IMR-90 (cell line): ENCODE data around the gene TRHDE. TPM values are rescaled to one million over a fixed set of nuclear protein-coding genes. Genes with fewer than 3 reads are reported as not detected.
"Not testable (repeated sequence)": the region's sequence is repeated elsewhere in the genome, so short reads cannot be mapped to it uniquely, and the experiment has no call there.

Experiments used
- ATAC-seq: fragments of 200-7000 bp; cut with Tn5 transposase; 2 replicates; pipeline ENCODE4 v1.9.1; 2020; ENCODE audit warnings: low read depth, mild to moderate bottlenecking, moderate library complexity
- BruUV-seq: library from RNA; stranded (reverse); fragments of 400-500 nt; replicated peaks from 2 replicates; lab custom pipeline; 2021; lab: Mats Ljungman, UMichigan
- CTCF ChIA-PET: fragments of 300-600 bp; formaldehyde crosslinking; extraction: SDS; loops from one replicate; lab custom pipeline; 2021; ENCODE audit warnings: antibody characterized with exemption; lab: Yijun Ruan, JAX
- POLR2A ChIA-PET: fragments of 300-600 bp; sonication (Branson Sonifier 250); formaldehyde crosslinking; loops from one replicate; lab custom pipeline; 2022; ENCODE audit warnings: antibody characterized with exemption; ENCODE audit not compliant: unreplicated experiment; lab: Charles Lee
- DNase-seq: peaks from one replicate; pipeline ENCODE4 v3.0.0; 2013
- H2AFZ ChIP-seq: replicated peaks from 2 replicates; pipeline ENCODE3; 2013; ENCODE audit warnings: low read length, mild to moderate bottlenecking; ENCODE audit not compliant: poor library complexity
- H2AK5ac ChIP-seq: 2 replicates; pipeline ENCODE4 v1.6.1; 2013; ENCODE audit warnings: low read depth, low read length, inconsistent platforms
- H2AK9ac ChIP-seq: replicated peaks from 2 replicates; pipeline ENCODE3; 2013; ENCODE audit warnings: mild to moderate bottlenecking, low read depth, low read length, moderate library complexity; ENCODE audit not compliant: poor library complexity
- H2BK120ac ChIP-seq: 2 replicates; pipeline ENCODE4 v1.6.1; 2013; ENCODE audit warnings: low read depth, low read length, inconsistent platforms
- H2BK15ac ChIP-seq: 3 replicates; pipeline ENCODE4 v1.6.1; 2013; ENCODE audit warnings: low read depth, low read length, inconsistent platforms
- H2BK20ac ChIP-seq: 2 replicates; pipeline ENCODE4 v1.6.1; 2013; ENCODE audit warnings: low read depth, mild to moderate bottlenecking, inconsistent platforms, low read length, moderate library complexity
- H2BK5ac ChIP-seq: 2 replicates; pipeline ENCODE4 v1.6.1; 2013; ENCODE audit warnings: mild to moderate bottlenecking, low read depth, low read length, inconsistent platforms; ENCODE audit not compliant: poor library complexity, severe bottlenecking
- H3K14ac ChIP-seq: replicated peaks from 2 replicates; pipeline ENCODE4 v1.6.1; 2013; ENCODE audit warnings: low read depth, low read length, inconsistent platforms
- H3K18ac ChIP-seq: 2 replicates; pipeline ENCODE4 v1.6.1; 2013; ENCODE audit warnings: low read depth, low read length, control low read depth
- H3K23ac ChIP-seq: 2 replicates; pipeline ENCODE4 v1.6.1; 2013; ENCODE audit warnings: low read depth, low read length, inconsistent platforms
- H3K27ac ChIP-seq: 2 replicates; pipeline ENCODE4 v1.5.1; 2013; ENCODE audit warnings: mild to moderate bottlenecking, control low read depth, low read length; ENCODE audit not compliant: insufficient read depth
- H3K27me3 ChIP-seq: 2 replicates; pipeline ENCODE4 v1.6.1; 2013; ENCODE audit warnings: low read length; ENCODE audit not compliant: control insufficient read depth, insufficient read depth
- H3K36me3 ChIP-seq: 2 replicates; pipeline ENCODE4 v1.6.1; 2013; ENCODE audit warnings: low read length, mixed read lengths; ENCODE audit not compliant: control insufficient read depth, insufficient read depth
- H3K4ac ChIP-seq: 2 replicates; pipeline ENCODE4 v1.6.1; 2013; ENCODE audit warnings: low read depth, low read length, inconsistent platforms
- H3K4me1 ChIP-seq: 2 replicates; pipeline ENCODE4 v1.6.1; 2013; ENCODE audit warnings: low read length, mixed read lengths; ENCODE audit not compliant: control insufficient read depth, insufficient read depth
- H3K4me2 ChIP-seq: 2 replicates; pipeline ENCODE4 v1.6.1; 2013; ENCODE audit warnings: low read depth, mild to moderate bottlenecking, control low read depth, low read length, moderate library complexity
- H3K4me3 ChIP-seq: 2 replicates; pipeline ENCODE4 v1.5.1; 2013; ENCODE audit warnings: low read depth, mild to moderate bottlenecking, control low read depth, low read length, moderate library complexity; ENCODE audit not compliant: insufficient read depth
- H3K56ac ChIP-seq: 2 replicates; pipeline ENCODE4 v1.6.1; 2013; ENCODE audit warnings: low read length, inconsistent platforms; ENCODE audit not compliant: insufficient read depth; ENCODE audit errors: extremely low read depth
- H3K79me1 ChIP-seq, 2 experiments: 2 replicates each; pipeline ENCODE4 v1.6.1; 2013; ENCODE audit warnings: low read length in 2 of 2, inconsistent platforms in 1 of 2, low read depth in 1 of 2
- H3K9ac ChIP-seq: 2 replicates; pipeline ENCODE4 v1.6.1; 2013; ENCODE audit warnings: low read depth, low read length, control low read depth
- H3K9me1 ChIP-seq: 2 replicates; pipeline ENCODE4 v1.6.1; 2013; ENCODE audit warnings: low read length, inconsistent platforms; ENCODE audit not compliant: insufficient read depth
- H3K9me3 ChIP-seq: 2 replicates; pipeline ENCODE4 v1.6.1; 2013; ENCODE audit warnings: low read length; ENCODE audit not compliant: control insufficient read depth, insufficient read depth
- H4K20me1 ChIP-seq: 2 replicates; pipeline ENCODE4 v1.6.1; 2013; ENCODE audit warnings: low read length, inconsistent platforms; ENCODE audit not compliant: insufficient read depth
- H4K5ac ChIP-seq: 2 replicates; pipeline ENCODE4 v1.6.1; 2013; ENCODE audit warnings: mild to moderate bottlenecking, low read depth, low read length, control low read depth
- H4K8ac ChIP-seq, 2 experiments: 2 replicates each; pipeline ENCODE4 v1.6.1; 2013; ENCODE audit warnings: low read depth in 2 of 2, low read length in 2 of 2, control low read depth in 1 of 2, inconsistent platforms in 1 of 2
- H4K91ac ChIP-seq: 2 replicates; pipeline ENCODE4 v1.6.1; 2013; ENCODE audit warnings: low read depth, low read length, inconsistent platforms; ENCODE audit not compliant: insufficient read depth
- WGBS, 2 experiments: methylation state at CpG; one replicate each; pipeline versions ENCODE4 v1.1.5 to v1.1.7; 2013; ENCODE audit warnings: missing lambda C conversion rate in 2 of 2; ENCODE audit not compliant: insufficient read length in 1 of 2; ENCODE audit errors: extremely low coverage in 2 of 2; 5-methylcytosine and 5-hydroxymethylcytosine counted together
- dilution Hi-C: fragments of 300-500 bp; cut with HindIII; formaldehyde crosslinking; loops from one replicate; pipeline ENCODE4 v1.14.3; 2018; ENCODE audit warnings: low sequenced_read_pairs; ENCODE audit not compliant: unreplicated experiment
- in situ Hi-C: fragments of 300-500 bp; cut with MboI; formaldehyde crosslinking; loops from 3 replicates; pipeline ENCODE4 v1.14.3; 2019; ENCODE audit warnings: low sequenced_read_pairs, inconsistent platforms, mixed read lengths
- intact Hi-C: fragments of 100-400 bp; cut with micrococcal nuclease; formaldehyde crosslinking; loops from 2 replicates; pipeline ENCODE4 v1.10.0; 2022
- polyA plus RNA-seq, 3 experiments: library from polyadenylated mRNA; depleted of rRNA; stranded (reverse); fragments of >200 nt; gene quantifications; 2 replicates each; pipeline ENCODE4 v1.2.3, GENCODE V29; 2012; ENCODE audit warnings: low replicate concordance in 1 of 3
- total RNA-seq: library from RNA; depleted of rRNA; stranded (reverse); fragments of >200 nt; gene quantifications from 2 replicates; pipeline ENCODE4 v1.2.3, GENCODE V29; 2012

Gene TRHDE
- total and polyA plus RNA-seq, 2 of the 4 experiments (the other 2 are of a cell fraction): 33.7 to 65.1 TPM

- H3K36me3 ChIP-seq, H4K91ac ChIP-seq, H2AK9ac ChIP-seq, ATAC-seq, H3K23ac ChIP-seq, H3K27ac ChIP-seq, H4K20me1 ChIP-seq, H3K14ac ChIP-seq, BruUV-seq, CTCF ChIA-PET, in situ Hi-C loops, H3K4ac ChIP-seq, H3K4me2 ChIP-seq, dilution Hi-C loops, H3K4me3 ChIP-seq, H3K9ac ChIP-seq, H2BK120ac ChIP-seq, H3K9me3 ChIP-seq, H4K5ac ChIP-seq, H3K18ac ChIP-seq, H2BK20ac ChIP-seq, H2BK5ac ChIP-seq, H3K9me1 ChIP-seq, intact Hi-C loops, H2AK5ac ChIP-seq, H3K4me1 ChIP-seq, H4K8ac ChIP-seq, H2BK15ac ChIP-seq, H3K79me1 ChIP-seq, H3K27me3 ChIP-seq, H2AFZ ChIP-seq, POLR2A ChIA-PET, DNase-seq, H3K56ac ChIP-seq: not testable (repeated sequence)
- no CpG with 5 or more reads among the region's 11 CpGs for WGBS, 2 experiments
These were observed 439.9 kb downstream of the TRHDE start for GRCh38 chr12:72712025-72712424.
